Measurements from ENCODE around the gene MAP2.
"Not testable (repeated sequence)": the region's sequence is repeated elsewhere in the genome, so short reads cannot be mapped to it uniquely, and the experiment has no call there.

Gene MAP2

GRCh38 chr2:209582281-209582680 lies 158.4 kb downstream of the MAP2 start:
- DNase-seq (ENCODE audit: low spot score) = no peak
- FAIRE-seq = no peak

GRCh38 chr2:209584472-209584871 lies 160.6 kb downstream of the MAP2 start:
- no peak for DNase-seq (ENCODE audit: low spot score)

GRCh38 chr2:209584915-209585314 lies 161.1 kb downstream of the MAP2 start:
- DNase-seq (ENCODE audit: low spot score) (no peak), FAIRE-seq (no peak)

More at GRCh38 chr2:209584472-209584871, 160.6 kb downstream of the MAP2 start:
- no peak for FAIRE-seq

GRCh38 chr2:209591021-209591420 lies 167.2 kb downstream of the MAP2 start:
- DNase-seq (ENCODE audit: low spot score) = no peak

GRCh38 chr2:209592106-209592505 lies 168.3 kb downstream of the MAP2 start:
- FAIRE-seq (no peak), DNase-seq (ENCODE audit: low spot score) (no peak)

More at GRCh38 chr2:209591021-209591420, 167.2 kb downstream of the MAP2 start:
- no peak for FAIRE-seq

- DNase-seq (ENCODE audit: low spot score) (no peak), FAIRE-seq (no peak)
Measured at GRCh38 chr2:209593930-209594329, 170.1 kb downstream of the MAP2 start.

- FAIRE-seq = no peak
- DNase-seq (ENCODE audit: low spot score) = no peak
Measured at GRCh38 chr2:209596262-209596661, 172.4 kb downstream of the MAP2 start.

- not testable (repeated sequence) for DNase-seq (ENCODE audit: low spot score); FAIRE-seq
Measured at GRCh38 chr2:209598227-209598626, 174.4 kb downstream of the MAP2 start.

GRCh38 chr2:209600341-209601171 lies 176.7 kb downstream of the MAP2 start:
- no peak for DNase-seq (ENCODE audit: low spot score)
- FAIRE-seq = no peak

- DNase-seq (ENCODE audit: low spot score) (no peak), FAIRE-seq (no peak)
Measured at GRCh38 chr2:209601497-209601896, 177.7 kb downstream of the MAP2 start.

- DNase-seq (ENCODE audit: low spot score) (no peak), FAIRE-seq (no peak)
Measured at GRCh38 chr2:209602259-209602658, 178.4 kb downstream of the MAP2 start.

GRCh38 chr2:209609531-209609930 lies 185.7 kb downstream of the MAP2 start:
- FAIRE-seq (no peak), DNase-seq (ENCODE audit: low spot score) (no peak)

GRCh38 chr2:209610631-209611030 lies 186.8 kb downstream of the MAP2 start:
- DNase-seq (ENCODE audit: low spot score) (no peak), FAIRE-seq (no peak)

- DNase-seq (ENCODE audit: low spot score) (no peak), FAIRE-seq (no peak)
Measured at GRCh38 chr2:209613649-209614305, 189.9 kb downstream of the MAP2 start.

- DNase-seq (ENCODE audit: low spot score) (no peak), FAIRE-seq (no peak)
Measured at GRCh38 chr2:209614690-209615369, 191.0 kb downstream of the MAP2 start.

- no peak for DNase-seq (ENCODE audit: low spot score)
- FAIRE-seq = no peak
Measured at GRCh38 chr2:209619782-209620181, 195.9 kb downstream of the MAP2 start.

- DNase-seq (ENCODE audit: low spot score) (no peak), FAIRE-seq (no peak)
Measured at GRCh38 chr2:209624192-209624938, 200.5 kb downstream of the MAP2 start.

GRCh38 chr2:209629597-209629996 lies 205.8 kb downstream of the MAP2 start:
- DNase-seq (ENCODE audit: low spot score) (peak; percentile 20), FAIRE-seq (no peak)

- FAIRE-seq (no peak), DNase-seq (ENCODE audit: low spot score) (no peak)
Measured at GRCh38 chr2:209633911-209634310, 210.1 kb downstream of the MAP2 start.

- FAIRE-seq (no peak), DNase-seq (ENCODE audit: low spot score) (no peak)
Measured at GRCh38 chr2:209636076-209636475, 212.2 kb downstream of the MAP2 start.

GRCh38 chr2:209637293-209637692 lies 213.4 kb downstream of the MAP2 start:
- FAIRE-seq = no peak

More at GRCh38 chr2:209637293-209637692, 213.4 kb downstream of the MAP2 start:
- no peak for DNase-seq (ENCODE audit: low spot score)
